HG03175 (cell line): ENCODE results near the gene MVK.

Experiments used
- ATAC-seq: cut with Tn5 transposase; IDR thresholded peaks from one replicate; pipeline ENCODE4 v1.9.1; 2021; ENCODE audit warnings: mild to moderate bottlenecking, moderate library complexity; ENCODE audit not compliant: unreplicated experiment

Gene MVK

GRCh38 chr12:109605599-109606228, 32.1 kb downstream of the MVK start:
- no peak for ATAC-seq

GRCh38 chr12:109606320-109607028, 32.9 kb downstream of the MVK start:
- ATAC-seq: no peak

GRCh38 chr12:109607618-109608017, 34.0 kb downstream of the MVK start:
- ATAC-seq: no peak

GRCh38 chr12:109608270-109608669, 34.7 kb downstream of the MVK start:
- no peak for ATAC-seq

GRCh38 chr12:109608793-109609192, 35.2 kb downstream of the MVK start:
- no peak for ATAC-seq

GRCh38 chr12:109609342-109609741, 35.7 kb downstream of the MVK start:
- no peak for ATAC-seq

- ATAC-seq: no peak
Measured at GRCh38 chr12:109610523-109610922, 36.9 kb downstream of the MVK start.

- no peak for ATAC-seq
Measured at GRCh38 chr12:109611223-109611622, 37.6 kb downstream of the MVK start.

GRCh38 chr12:109612003-109612402, 38.4 kb downstream of the MVK start:
- ATAC-seq: no peak

- no peak for ATAC-seq
Measured at GRCh38 chr12:109612975-109613502, 39.4 kb downstream of the MVK start.

- ATAC-seq: no peak
Measured at GRCh38 chr12:109613649-109614455, 40.3 kb downstream of the MVK start.

GRCh38 chr12:109615556-109616229, 42.1 kb downstream of the MVK start:
- ATAC-seq: no peak

- ATAC-seq: no peak
Measured at GRCh38 chr12:109617491-109617890, 43.9 kb downstream of the MVK start.

- no peak for ATAC-seq
Measured at GRCh38 chr12:109618082-109618481, 44.5 kb downstream of the MVK start.

GRCh38 chr12:109619002-109619604, 45.5 kb downstream of the MVK start:
- no peak for ATAC-seq

GRCh38 chr12:109621211-109621694, 47.7 kb downstream of the MVK start:
- ATAC-seq: no peak

GRCh38 chr12:109621901-109622364, 48.3 kb downstream of the MVK start:
- no peak for ATAC-seq

GRCh38 chr12:109624467-109624866, 50.9 kb downstream of the MVK start:
- no peak for ATAC-seq

GRCh38 chr12:109625131-109625559, 51.6 kb downstream of the MVK start:
- no peak for ATAC-seq

GRCh38 chr12:109625749-109626377, 52.3 kb downstream of the MVK start:
- no peak for ATAC-seq
